Muscle layer of duodenum (tissue), 2 donors: ENCODE results near the gene RGS6.

Source experiments
- H3K27ac ChIP-seq: one replicate; pipeline ENCODE4 v1.7.0; 2013; ENCODE audit warnings: mild to moderate bottlenecking, low read length
- H3K27me3 ChIP-seq: one replicate; pipeline ENCODE4 v1.7.0; 2013; ENCODE audit warnings: low read depth, mild to moderate bottlenecking, control low read depth, low read length
- H3K36me3 ChIP-seq, 2 donors: one replicate each; pipeline ENCODE4 v1.7.0; 2013; ENCODE audit warnings: low read length in 2 of 2, control low read depth in 1 of 2, mild to moderate bottlenecking in 1 of 2; ENCODE audit not compliant: insufficient read depth in 2 of 2, control insufficient read depth in 1 of 2
- H3K4me1 ChIP-seq, 2 donors: one replicate each; pipeline ENCODE4 v1.7.0; 2013; ENCODE audit warnings: low read length in 2 of 2, mild to moderate bottlenecking in 2 of 2, control low read depth in 1 of 2, moderate library complexity in 1 of 2; ENCODE audit not compliant: insufficient read depth in 2 of 2, control insufficient read depth in 1 of 2
- H3K4me3 ChIP-seq, 2 donors: one replicate each; pipeline ENCODE4 v1.7.0; 2013; ENCODE audit warnings: low read length in 2 of 2, low read depth in 1 of 2, mild to moderate bottlenecking in 1 of 2
- H3K9me3 ChIP-seq, 2 donors: one replicate each; pipeline ENCODE4 v1.7.0; 2013; ENCODE audit warnings: low read length in 2 of 2, control low read depth in 1 of 2, mild to moderate bottlenecking in 1 of 2; ENCODE audit not compliant: control insufficient read depth in 1 of 2
- donor health status: healthy.

The RGS6 gene

GRCh38 chr14:72513346-72513745 is 581.1 kb downstream of the RGS6 start:
- Histone ChIP-seq H3K9me3 (no peaks in the 10 kb centered on the region), H3K27ac (no peak overlapping the region), H3K27me3 (no peaks in the 10 kb centered on the region), H3K4me1 (no peaks in the 10 kb centered on the region), H3K36me3 (no peaks in the 10 kb centered on the region), H3K4me3 (no peak overlapping the region)

- Histone ChIP-seq H3K9me3 (no peaks in the 10 kb centered on the region), H3K4me3 (no peak overlapping the region), H3K27me3 (no peaks in the 10 kb centered on the region), H3K27ac (no peak overlapping the region), H3K36me3 (no peaks in the 10 kb centered on the region), H3K4me1 (no peaks in the 10 kb centered on the region)
Measured at GRCh38 chr14:72513965-72514659, 581.9 kb downstream of the RGS6 start.

- Histone ChIP-seq H3K27ac (no peak overlapping the region), H3K36me3 (no peaks in the 10 kb centered on the region), H3K4me1 (no peaks in the 10 kb centered on the region), H3K9me3 (no peaks in the 10 kb centered on the region), H3K27me3 (no peaks in the 10 kb centered on the region), H3K4me3 (no peak overlapping the region)
Measured at GRCh38 chr14:72514660-72515025, 582.4 kb downstream of the RGS6 start.

GRCh38 chr14:72515779-72516770 is 583.8 kb downstream of the RGS6 start:
- no peaks in the 10 kb centered on the region for H3K27me3 ChIP-seq
- H3K9me3 ChIP-seq: no peaks in the 10 kb centered on the region
- no peak overlapping the region for H3K4me3 ChIP-seq
- no peaks in the 10 kb centered on the region for H3K36me3 ChIP-seq
- H3K4me1 ChIP-seq: no peaks in the 10 kb centered on the region
- H3K27ac ChIP-seq: no peak overlapping the region

- H3K36me3 ChIP-seq: no peaks in the 10 kb centered on the region
- H3K27me3 ChIP-seq: no peaks in the 10 kb centered on the region
- no peak overlapping the region for H3K27ac ChIP-seq
- H3K4me3 ChIP-seq: no peak overlapping the region
- no peaks in the 10 kb centered on the region for H3K4me1 ChIP-seq
- H3K9me3 ChIP-seq: no peaks in the 10 kb centered on the region
Measured at GRCh38 chr14:72516936-72517700, 584.9 kb downstream of the RGS6 start.

GRCh38 chr14:72517736-72518135 is 585.5 kb downstream of the RGS6 start:
- Histone ChIP-seq H3K27me3 (no peaks in the 10 kb centered on the region), H3K27ac (no peak overlapping the region), H3K9me3 (no peaks in the 10 kb centered on the region), H3K4me3 (no peak overlapping the region), H3K36me3 (no peaks in the 10 kb centered on the region), H3K4me1 (no peaks in the 10 kb centered on the region)

GRCh38 chr14:72518809-72519377 is 586.7 kb downstream of the RGS6 start:
- no peak overlapping the region for H3K4me3 ChIP-seq
- no peaks in the 10 kb centered on the region for H3K36me3 ChIP-seq
- no peaks in the 10 kb centered on the region for H3K4me1 ChIP-seq
- no peaks in the 10 kb centered on the region for H3K27me3 ChIP-seq
- H3K27ac ChIP-seq: no peak overlapping the region
- no peaks in the 10 kb centered on the region for H3K9me3 ChIP-seq

GRCh38 chr14:72519543-72519942 is 587.3 kb downstream of the RGS6 start:
- Histone ChIP-seq H3K9me3 (no peaks in the 10 kb centered on the region), H3K4me1 (no peaks in the 10 kb centered on the region), H3K27ac (no peak overlapping the region), H3K4me3 (no peak overlapping the region), H3K36me3 (no peaks in the 10 kb centered on the region), H3K27me3 (no peaks in the 10 kb centered on the region)

GRCh38 chr14:72521045-72521444 is 588.8 kb downstream of the RGS6 start:
- H3K9me3 ChIP-seq: no peaks in the 10 kb centered on the region
- H3K27ac ChIP-seq: no peak overlapping the region
- H3K4me1 ChIP-seq: no peaks in the 10 kb centered on the region
- H3K36me3 ChIP-seq: no peaks in the 10 kb centered on the region
- no peaks in the 10 kb centered on the region for H3K27me3 ChIP-seq
- no peak overlapping the region for H3K4me3 ChIP-seq

GRCh38 chr14:72521968-72522741 is 589.9 kb downstream of the RGS6 start:
- H3K4me1 ChIP-seq: no peaks in the 10 kb centered on the region
- no peak overlapping the region for H3K27ac ChIP-seq
- no peaks in the 10 kb centered on the region for H3K27me3 ChIP-seq
- no peaks in the 10 kb centered on the region for H3K36me3 ChIP-seq
- no peaks in the 10 kb centered on the region for H3K9me3 ChIP-seq
- H3K4me3 ChIP-seq: no peak overlapping the region
